GM12873 (cell line): ENCODE measurements around the gene KLHL10.

Source experiments
- TF ChIP-seq, protein P1 (sequence below): IDR thresholded peaks from 2 replicates; pipeline ENCODE4 v1.5.1; 2012; ENCODE audit warnings: low read depth, mild to moderate bottlenecking, moderate library complexity, low read length, control low read depth; ENCODE audit not compliant: insufficient read depth; ENCODE audit errors: missing control alignments

KLHL10 gene

DNA sequence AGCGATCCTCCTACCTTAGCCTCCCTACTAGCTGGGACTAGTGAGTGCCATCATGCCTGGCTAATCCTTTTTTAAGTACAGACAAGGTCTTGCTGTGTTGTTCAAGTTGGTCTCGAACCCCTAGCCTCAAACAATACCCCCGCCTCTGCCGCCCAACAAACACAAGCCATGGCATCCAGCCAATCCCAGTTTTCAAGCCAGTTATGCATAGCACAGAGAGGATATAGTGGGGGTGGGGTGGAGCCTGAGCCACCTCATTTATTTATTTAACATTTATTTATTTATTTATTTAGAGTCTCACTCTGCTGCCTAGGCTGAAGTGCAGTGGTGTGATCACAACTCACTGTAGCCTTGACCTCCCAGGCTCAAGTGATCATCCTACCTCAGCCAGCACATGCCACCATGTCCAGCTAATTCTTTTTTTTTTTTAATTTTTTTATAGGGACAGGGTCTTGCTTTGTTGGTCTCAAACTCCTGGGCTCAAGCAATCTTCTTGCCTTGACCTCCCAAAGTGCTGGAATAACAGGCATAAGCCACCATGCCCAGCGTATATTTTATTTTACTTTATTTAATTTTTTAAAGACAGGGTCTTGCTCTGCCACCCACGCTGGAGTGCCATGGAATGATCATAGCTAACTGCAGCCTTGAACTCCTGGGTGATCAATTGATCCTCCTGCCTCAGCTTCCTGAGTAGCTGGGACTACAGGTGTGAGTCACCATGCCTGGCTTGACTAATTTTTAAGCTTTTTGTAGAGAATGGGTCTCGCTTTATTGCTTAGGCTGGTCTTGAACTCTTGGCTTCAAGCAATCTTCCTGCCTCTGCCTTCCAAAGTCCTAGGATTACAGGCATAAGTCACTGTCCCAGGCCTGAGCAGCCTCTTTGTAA lies 53.8 kb downstream of the KLHL10 start:
- TF ChIP-seq, protein P1, sequence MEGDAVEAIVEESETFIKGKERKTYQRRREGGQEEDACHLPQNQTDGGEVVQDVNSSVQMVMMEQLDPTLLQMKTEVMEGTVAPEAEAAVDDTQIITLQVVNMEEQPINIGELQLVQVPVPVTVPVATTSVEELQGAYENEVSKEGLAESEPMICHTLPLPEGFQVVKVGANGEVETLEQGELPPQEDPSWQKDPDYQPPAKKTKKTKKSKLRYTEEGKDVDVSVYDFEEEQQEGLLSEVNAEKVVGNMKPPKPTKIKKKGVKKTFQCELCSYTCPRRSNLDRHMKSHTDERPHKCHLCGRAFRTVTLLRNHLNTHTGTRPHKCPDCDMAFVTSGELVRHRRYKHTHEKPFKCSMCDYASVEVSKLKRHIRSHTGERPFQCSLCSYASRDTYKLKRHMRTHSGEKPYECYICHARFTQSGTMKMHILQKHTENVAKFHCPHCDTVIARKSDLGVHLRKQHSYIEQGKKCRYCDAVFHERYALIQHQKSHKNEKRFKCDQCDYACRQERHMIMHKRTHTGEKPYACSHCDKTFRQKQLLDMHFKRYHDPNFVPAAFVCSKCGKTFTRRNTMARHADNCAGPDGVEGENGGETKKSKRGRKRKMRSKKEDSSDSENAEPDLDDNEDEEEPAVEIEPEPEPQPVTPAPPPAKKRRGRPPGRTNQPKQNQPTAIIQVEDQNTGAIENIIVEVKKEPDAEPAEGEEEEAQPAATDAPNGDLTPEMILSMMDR = no peak

DNA sequence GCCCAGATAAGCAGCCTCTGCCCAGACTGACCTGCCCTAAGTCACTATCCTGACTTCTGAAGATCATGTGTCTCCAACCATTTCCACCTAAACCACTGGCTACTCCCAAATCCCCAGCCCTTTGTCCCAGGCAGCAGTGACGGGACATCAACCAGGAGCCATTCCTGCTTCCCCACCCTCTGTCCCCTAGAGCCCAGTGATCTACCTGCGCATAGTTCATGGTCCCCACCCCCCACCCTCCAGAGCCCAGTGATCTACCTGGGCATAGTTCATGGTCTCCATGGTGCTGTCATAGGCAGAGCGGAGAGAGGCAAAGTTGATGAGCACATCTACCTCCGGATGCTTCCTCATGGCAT lies 54.4 kb downstream of the KLHL10 start:
- TF ChIP-seq, protein P1 = no peak

DNA sequence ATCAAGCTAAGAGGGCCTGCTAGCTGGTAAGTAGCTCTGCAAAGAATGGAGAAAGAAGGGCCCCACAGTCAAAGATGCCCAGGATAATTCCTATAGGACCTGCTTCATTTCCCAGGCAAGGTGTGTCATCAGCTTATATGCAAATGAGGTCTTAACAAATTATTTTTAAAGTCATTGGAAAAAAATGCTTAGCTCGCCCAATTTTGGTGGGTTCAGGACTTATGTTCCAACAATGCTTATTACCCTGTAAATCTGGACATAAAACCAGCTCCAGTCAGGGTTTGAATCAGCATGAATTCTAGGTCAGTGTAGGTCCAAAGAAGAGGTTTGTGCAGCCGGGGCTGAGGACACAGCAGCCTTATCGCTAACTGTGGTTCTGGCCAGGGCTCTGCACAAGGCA lies 55.8 kb downstream of the KLHL10 start:
- TF ChIP-seq, protein P1 = no peak

DNA sequence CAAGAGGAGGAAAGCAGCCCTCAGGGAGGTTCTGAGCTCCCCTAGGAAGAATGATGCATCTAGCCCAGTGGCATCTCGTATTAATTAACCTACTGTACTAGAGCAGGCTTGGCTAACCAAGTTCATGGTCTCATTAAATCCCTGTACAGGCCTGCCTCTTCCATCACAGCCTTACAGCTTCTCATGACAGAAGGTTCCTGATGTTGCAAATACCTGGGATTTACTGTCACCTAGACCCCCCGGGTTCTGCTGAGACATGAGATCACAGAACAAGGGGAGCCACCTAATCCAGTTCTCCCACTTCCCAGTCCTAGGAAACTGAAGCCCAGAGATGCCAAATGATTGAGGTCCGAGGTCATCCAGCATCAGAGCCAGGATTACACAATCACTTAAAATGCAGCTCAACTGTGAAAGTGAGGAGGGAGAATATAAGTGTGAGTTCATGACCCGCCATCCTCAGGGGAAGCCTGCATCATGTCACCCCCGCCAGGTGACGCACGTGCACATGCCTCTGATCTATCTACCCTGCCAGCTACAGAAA lies 57.2 kb downstream of the KLHL10 start:
- TF ChIP-seq, protein P1 = no peak

DNA sequence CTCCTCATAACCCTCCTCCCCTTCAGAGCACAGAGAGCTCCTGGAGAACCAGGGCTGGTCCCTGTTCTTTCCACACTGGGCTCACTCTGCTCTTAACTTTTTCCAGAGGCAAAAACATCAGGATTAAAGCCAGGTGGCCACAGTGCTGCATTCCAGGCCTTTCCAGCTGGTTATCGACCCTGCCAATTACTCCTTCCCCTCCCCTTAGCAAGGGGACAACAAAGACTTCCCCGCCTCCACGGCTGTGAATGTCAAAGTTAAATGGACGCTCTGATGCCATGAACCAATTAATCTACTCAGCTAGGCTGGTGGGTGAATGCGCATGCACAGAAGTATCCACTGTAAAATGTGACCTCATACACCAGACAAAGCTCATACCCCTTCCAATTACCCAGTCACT lies 58.0 kb downstream of the KLHL10 start:
- TF ChIP-seq, protein P1 = no peak

DNA sequence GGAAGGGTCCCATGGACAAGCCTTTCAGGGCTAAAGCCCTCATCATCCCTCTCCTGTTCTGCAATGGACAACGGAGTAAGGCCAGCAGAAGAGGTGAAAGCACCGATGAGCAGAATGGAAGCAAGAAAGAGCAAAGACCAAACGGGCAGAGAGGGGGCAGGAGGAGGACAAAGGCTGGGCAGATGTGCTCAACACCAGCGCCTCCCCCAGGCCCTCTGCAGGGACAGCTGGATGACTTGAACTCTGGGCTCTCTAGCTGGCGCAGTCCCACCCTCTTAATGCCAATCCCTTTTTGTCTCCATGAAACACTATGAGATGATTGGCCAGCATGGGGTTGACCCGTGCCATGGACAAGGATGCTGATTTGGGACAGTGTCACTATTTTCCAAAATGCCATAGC lies 59.1 kb downstream of the KLHL10 start:
- TF ChIP-seq, protein P1 = peak; percentile 6
